ENCODE data around the gene ANKS6. TPM values are rescaled to one million over a fixed set of nuclear protein-coding genes. Genes with fewer than 3 reads are reported as not detected.

Gene ANKS6
- total RNA-seq, 3 donors from 2014 or later = 5.6 to 23.3 (median 17.3) TPM

GRCh38 chr9:98771209-98771874 is 25.0 kb downstream of the ANKS6 start:
- Histone ChIP-seq H3K36me3 (no peaks in the 10 kb centered on the region), H3K27ac (no peak overlapping the region), H3K4me1 (no peaks in the 10 kb centered on the region), H3K27me3 (no peaks in the 10 kb centered on the region), H3K9me3 (no peaks in the 10 kb centered on the region), H3K4me3 (no peak overlapping the region)
- intact Hi-C loops (cut with DNase I; ENCODE audit: low total_unique reads) = no loop called here
- no peak for DNase-seq (ENCODE audit: low spot score in 2 of 2)
- TF ChIP-seq POLR2AphosphoS5 (IDR thresholded peaks at IDR 0.05) (no peak), CTCF (IDR thresholded peaks at IDR 0.05) (no peak), POLR2A (IDR thresholded peaks at IDR 0.05) (no peak)

GRCh38 chr9:98770717-98771116 is 25.6 kb downstream of the ANKS6 start:
- Histone ChIP-seq H3K9me3 (no peaks in the 10 kb centered on the region), H3K4me1 (no peaks in the 10 kb centered on the region), H3K27ac (no peak overlapping the region), H3K4me3 (no peak overlapping the region), H3K27me3 (no peaks in the 10 kb centered on the region), H3K36me3 (no peaks in the 10 kb centered on the region)
- intact Hi-C loops (cut with DNase I; ENCODE audit: low total_unique reads) = no loop called here
- no peak for TF ChIP-seq POLR2A (IDR thresholded peaks at IDR 0.05)
- TF ChIP-seq CTCF (IDR thresholded peaks at IDR 0.05) = no peak
- no peak for TF ChIP-seq POLR2AphosphoS5 (IDR thresholded peaks at IDR 0.05)
- DNase-seq (ENCODE audit: low spot score in 2 of 2) = no peak

GRCh38 chr9:98768344-98768743 is 28.0 kb downstream of the ANKS6 start:
- H3K4me1 ChIP-seq = no peaks in the 10 kb centered on the region
- H3K27me3 ChIP-seq = no peaks in the 10 kb centered on the region
- peaks cover 0 to 7% of the 10 kb centered on the region in 2 donors for H3K9me3 ChIP-seq
- intact Hi-C loops (cut with DNase I; ENCODE audit: low total_unique reads) = no loop called here
- H3K27ac ChIP-seq = no peak overlapping the region
- H3K36me3 ChIP-seq = no peaks in the 10 kb centered on the region
- TF ChIP-seq CTCF (IDR thresholded peaks at IDR 0.05) (no peak), POLR2A (IDR thresholded peaks at IDR 0.05) (no peak), POLR2AphosphoS5 (IDR thresholded peaks at IDR 0.05) (no peak)
- H3K4me3 ChIP-seq = no peak overlapping the region
- no peak for DNase-seq (ENCODE audit: low spot score in 2 of 2)

GRCh38 chr9:98767915-98768314 is 28.4 kb downstream of the ANKS6 start:
- no peak overlapping the region for H3K4me3 ChIP-seq
- no peak for TF ChIP-seq POLR2A (IDR thresholded peaks at IDR 0.05)
- no peak for TF ChIP-seq CTCF (IDR thresholded peaks at IDR 0.05)
- TF ChIP-seq POLR2AphosphoS5 (IDR thresholded peaks at IDR 0.05) = no peak
- H3K9me3 ChIP-seq = peaks cover 0 to 9% of the 10 kb centered on the region in 2 donors
- no peaks in the 10 kb centered on the region for H3K36me3 ChIP-seq
- no peaks in the 10 kb centered on the region for H3K27me3 ChIP-seq
- H3K27ac ChIP-seq = no peak overlapping the region
- intact Hi-C loops (cut with DNase I; ENCODE audit: low total_unique reads) = no loop called here
- no peak for DNase-seq (ENCODE audit: low spot score in 2 of 2)
- no peaks in the 10 kb centered on the region for H3K4me1 ChIP-seq

- peaks cover 0 to 9% of the 10 kb centered on the region in 2 donors for H3K9me3 ChIP-seq
- intact Hi-C loops (cut with DNase I; ENCODE audit: low total_unique reads) = no loop called here
- no peak overlapping the region for H3K4me3 ChIP-seq
- no peaks in the 10 kb centered on the region for H3K36me3 ChIP-seq
- H3K27me3 ChIP-seq = no peaks in the 10 kb centered on the region
- TF ChIP-seq POLR2A (IDR thresholded peaks at IDR 0.05) (no peak), CTCF (IDR thresholded peaks at IDR 0.05) (no peak), POLR2AphosphoS5 (IDR thresholded peaks at IDR 0.05) (no peak)
- H3K4me1 ChIP-seq = no peaks in the 10 kb centered on the region
- H3K27ac ChIP-seq = no peak overlapping the region
- DNase-seq (ENCODE audit: low spot score in 2 of 2) = no peak
Measured at GRCh38 chr9:98767196-98767595, 29.2 kb downstream of the ANKS6 start.

Measured in breast epithelium (tissue), 4 donors.